ENCODE results near the gene EPN3. TPM values are rescaled to one million over a fixed set of nuclear protein-coding genes. Genes with fewer than 3 reads are reported as not detected.

The EPN3 gene
- total RNA-seq, 2 experiments from 2014 or later = not detected

- Mint-ChIP-seq H3K27me3 (no peaks in the 10 kb centered on the region), H3K36me3 (ENCODE audit: low read depth) (no peaks in the 10 kb centered on the region), H3K4me1 (no peaks in the 10 kb centered on the region), H3K27ac (no peak overlapping the region), H3K4me3 (no peak overlapping the region), H3K9me3 (ENCODE audit: low read depth) (no peaks in the 10 kb centered on the region)
- intact Hi-C loops (cut with DNase I, micrococcal nuclease) = loop anchor here in 1 of 2 experiments (2.0 kb wide), 1 partner anchor 15 kb away; no protein-coding TSS in a partner anchor
- no peak for ATAC-seq
- no peak for DNase-seq
- CTCF ChIA-PET = interaction anchor here (0.7 kb wide), 1 partner anchor 15 kb away, joined by 3 read pairs; no protein-coding TSS in a partner anchor
- POLR2A ChIA-PET = interaction anchor here (0.6 kb wide), 1 partner anchor 270 kb away, joined by 3 read pairs; no protein-coding TSS in a partner anchor
Measured at GRCh38 chr17:50498021-50498874, 34.3 kb upstream of the EPN3 start.

GRCh38 chr17:50499270-50499669, 33.3 kb upstream of the EPN3 start:
- no peaks in the 10 kb centered on the region for H3K9me3 Mint-ChIP-seq (ENCODE audit: low read depth)
- H3K4me1 Mint-ChIP-seq = peaks cover 5% of the 10 kb centered on the region
- ATAC-seq (no peak), DNase-seq (no peak)
- no peaks in the 10 kb centered on the region for H3K27me3 Mint-ChIP-seq
- no peak overlapping the region for H3K4me3 Mint-ChIP-seq
- ChIA-PET CTCF (no interaction called here), POLR2A (no interaction called here)
- H3K36me3 Mint-ChIP-seq (ENCODE audit: low read depth) = no peaks in the 10 kb centered on the region
- intact Hi-C loops (cut with DNase I, micrococcal nuclease) = loop anchor here in 1 of 2 experiments (2.0 kb wide), 1 partner anchor 16 kb away; no protein-coding TSS in a partner anchor
- no peak overlapping the region for H3K27ac Mint-ChIP-seq

- Mint-ChIP-seq H3K9me3 (ENCODE audit: low read depth) (no peaks in the 10 kb centered on the region), H3K36me3 (ENCODE audit: low read depth) (no peaks in the 10 kb centered on the region), H3K27me3 (no peaks in the 10 kb centered on the region), H3K4me1 (peaks cover 5% of the 10 kb centered on the region), H3K27ac (no peak overlapping the region), H3K4me3 (no peak overlapping the region)
- ChIA-PET CTCF (no interaction called here), POLR2A (no interaction called here)
- DNase-seq = no peak
- no peak for ATAC-seq
- intact Hi-C loops (cut with DNase I, micrococcal nuclease) = loop anchor here in 1 of 2 experiments (2.0 kb wide), 1 partner anchor 17 kb away; no protein-coding TSS in a partner anchor
Measured at GRCh38 chr17:50499721-50500120, 32.8 kb upstream of the EPN3 start.

- H3K36me3 Mint-ChIP-seq (ENCODE audit: low read depth) = no peaks in the 10 kb centered on the region
- intact Hi-C loops (cut with DNase I, micrococcal nuclease) = no loop called here
- H3K4me3 Mint-ChIP-seq = no peak overlapping the region
- ChIA-PET CTCF (interaction anchor here (0.9 to 1.8 kb wide), 9 partner anchors 8 to 226 kb away, joined by 3 to 14 read pairs (median 6); partner anchors contain the start of gene RSAD1), POLR2A (no interaction called here)
- H3K4me1 Mint-ChIP-seq = peaks cover 5% of the 10 kb centered on the region
- DNase-seq = peak; percentile 61
- H3K27me3 Mint-ChIP-seq = peaks cover 2% of the 10 kb centered on the region
- H3K9me3 Mint-ChIP-seq (ENCODE audit: low read depth) = no peaks in the 10 kb centered on the region
- no peak overlapping the region for H3K27ac Mint-ChIP-seq
- peak; percentile 34 for ATAC-seq
Measured at GRCh38 chr17:50501054-50501453, 31.5 kb upstream of the EPN3 start.

GRCh38 chr17:50502301-50502990, 30.1 kb upstream of the EPN3 start:
- ChIA-PET POLR2A (no interaction called here), CTCF (interaction anchor here (0.7 to 1.8 kb wide), 5 partner anchors 10 to 446 kb away, joined by 3 to 14 read pairs (median 3); partner anchors contain the start of gene RSAD1)
- Mint-ChIP-seq H3K4me1 (peaks cover 5% of the 10 kb centered on the region), H3K27ac (no peak overlapping the region), H3K9me3 (ENCODE audit: low read depth) (no peaks in the 10 kb centered on the region), H3K4me3 (no peak overlapping the region), H3K27me3 (peaks cover 2% of the 10 kb centered on the region), H3K36me3 (ENCODE audit: low read depth) (no peaks in the 10 kb centered on the region)
- ATAC-seq (no peak), DNase-seq (no peak)
- intact Hi-C loops (cut with DNase I, micrococcal nuclease) = no loop called here

GRCh38 chr17:50505591-50506130, 26.9 kb upstream of the EPN3 start:
- peaks cover 17% of the 10 kb centered on the region for H3K4me1 Mint-ChIP-seq
- H3K4me3 Mint-ChIP-seq = no peak overlapping the region
- H3K9me3 Mint-ChIP-seq (ENCODE audit: low read depth) = no peaks in the 10 kb centered on the region
- no peaks in the 10 kb centered on the region for H3K36me3 Mint-ChIP-seq (ENCODE audit: low read depth)
- ATAC-seq (no peak), DNase-seq (no peak)
- H3K27ac Mint-ChIP-seq = no peak overlapping the region
- ChIA-PET POLR2A (no interaction called here), CTCF (interaction anchor here (0.8 to 2.3 kb wide), 4 partner anchors 12 to 125 kb away, joined by 3 to 5 read pairs (median 4); no protein-coding TSS in a partner anchor)
- peaks cover 2% of the 10 kb centered on the region for H3K27me3 Mint-ChIP-seq
- intact Hi-C loops (cut with DNase I, micrococcal nuclease) = no loop called here

- no peaks in the 10 kb centered on the region for H3K36me3 Mint-ChIP-seq (ENCODE audit: low read depth)
- H3K4me1 Mint-ChIP-seq = peaks cover 24% of the 10 kb centered on the region
- H3K27me3 Mint-ChIP-seq = peaks cover 2% of the 10 kb centered on the region
Measured at GRCh38 chr17:50506298-50506697, 26.2 kb upstream of the EPN3 start.

GRCh38 chr17:50507871-50508572, 24.5 kb upstream of the EPN3 start, which contains the start of gene MYCBPAP:
Gene MYCBPAP (plus strand): TSS chr17:50508439. CDS start chr17:50508675, 236 bp downstream.
- DNase-seq (peak; percentile 85), ATAC-seq (peak; percentile 38)
- H3K27ac Mint-ChIP-seq = peak within 1 kb of the TSS; percentile 77
- H3K9me3 Mint-ChIP-seq (ENCODE audit: low read depth) = no peaks in the 10 kb centered on the region
- H3K4me1 Mint-ChIP-seq = peaks cover 34% of the 10 kb centered on the region
- ChIA-PET CTCF (no interaction called here), POLR2A (no interaction called here)
- peaks cover 4% of the 10 kb centered on the region for H3K27me3 Mint-ChIP-seq
- H3K4me3 Mint-ChIP-seq = peak within 1 kb of the TSS; percentile 72
- intact Hi-C loops (cut with DNase I, micrococcal nuclease) = loop anchor here (1.0 to 2.0 kb wide), 2 partner anchors 29 to 199 kb away; partner anchors contain the start of genes ANKRD40 (in 1 of the 2) and RSAD1 (in 1 of the 2)
- no peaks in the 10 kb centered on the region for H3K36me3 Mint-ChIP-seq (ENCODE audit: low read depth)

More at GRCh38 chr17:50506298-50506697, 26.2 kb upstream of the EPN3 start:
- Mint-ChIP-seq H3K9me3 (ENCODE audit: low read depth) (no peaks in the 10 kb centered on the region), H3K4me3 (no peak overlapping the region), H3K27ac (no peak overlapping the region)
- intact Hi-C loops (cut with DNase I, micrococcal nuclease) = no loop called here
- no peak for ATAC-seq
- no peak for DNase-seq
- ChIA-PET POLR2A (no interaction called here), CTCF (interaction anchor here (0.6 to 2.3 kb wide), 3 partner anchors 12 to 336 kb away, joined by 3 to 5 read pairs (median 3); no protein-coding TSS in a partner anchor)

- no peak for ATAC-seq
- ChIA-PET CTCF (no interaction called here), POLR2A (interaction anchor here (0.6 kb wide), 1 partner anchor 14 kb away, joined by 4 read pairs; no protein-coding TSS in a partner anchor)
- peak overlapping the region; percentile 43 for H3K27ac Mint-ChIP-seq
- peaks cover 4% of the 10 kb centered on the region for H3K27me3 Mint-ChIP-seq
- H3K4me1 Mint-ChIP-seq = peaks cover 31% of the 10 kb centered on the region
- H3K4me3 Mint-ChIP-seq = peak overlapping the region; percentile 72
- H3K36me3 Mint-ChIP-seq (ENCODE audit: low read depth) = no peaks in the 10 kb centered on the region
- no peaks in the 10 kb centered on the region for H3K9me3 Mint-ChIP-seq (ENCODE audit: low read depth)
- DNase-seq = no peak
- intact Hi-C loops (cut with DNase I, micrococcal nuclease) = loop anchor here (1.0 to 2.0 kb wide), 2 partner anchors 30 to 198 kb away; partner anchors contain the start of genes ANKRD40 (in 1 of the 2) and RSAD1 (in 1 of the 2)
Measured at GRCh38 chr17:50508573-50509460, 23.7 kb upstream of the EPN3 start.

- H3K27ac Mint-ChIP-seq = peak overlapping the region; percentile 61
- intact Hi-C loops (cut with DNase I, micrococcal nuclease) = loop anchor here in 1 of 2 experiments (1.0 kb wide), 5 partner anchors 31 to 355 kb away; partner anchors contain the start of genes CACNA1G, EME1, MRPL27 and RSAD1
- H3K27me3 Mint-ChIP-seq = peaks cover 2% of the 10 kb centered on the region
- H3K4me3 Mint-ChIP-seq = no peak overlapping the region
- H3K4me1 Mint-ChIP-seq = peaks cover 29% of the 10 kb centered on the region
- H3K9me3 Mint-ChIP-seq (ENCODE audit: low read depth) = no peaks in the 10 kb centered on the region
- CTCF ChIA-PET = interaction anchor here (0.6 to 1.6 kb wide), 5 partner anchors 10 to 36 kb away, joined by 3 to 8 read pairs (median 6); partner anchors contain the start of gene RSAD1
- POLR2A ChIA-PET = interaction anchor here (0.6 kb wide), 1 partner anchor 530 kb away, joined by 3 read pairs; no protein-coding TSS in a partner anchor
- ATAC-seq (peak; percentile 94), DNase-seq (peak; percentile 74)
- H3K36me3 Mint-ChIP-seq (ENCODE audit: low read depth) = no peaks in the 10 kb centered on the region
Measured at GRCh38 chr17:50511058-50511457, 21.5 kb upstream of the EPN3 start.

Measured in activated CD4-positive, alpha-beta T cell treated with anti-CD3 and anti-CD28 coated beads for 36 hours (primary cell).